Measurements from ENCODE around the gene PANK1.

PANK1 gene

GRCh38 chr10:89602919-89603318 is 42.1 kb downstream of the PANK1 start:
- H3K27ac ChIP-seq: no peak overlapping the region
- no peak for TF ChIP-seq CTCF (conservative IDR thresholded peaks at IDR 0.05)

GRCh38 chr10:89601728-89602361 is 43.2 kb downstream of the PANK1 start:
- TF ChIP-seq CTCF (conservative IDR thresholded peaks at IDR 0.05): no peak
- no peak overlapping the region for H3K27ac ChIP-seq

- TF ChIP-seq CTCF (conservative IDR thresholded peaks at IDR 0.05): no peak
Measured at GRCh38 chr10:89600041-89600440, 45.0 kb downstream of the PANK1 start.

GRCh38 chr10:89593043-89593442 is 52.0 kb downstream of the PANK1 start:
- H3K27ac ChIP-seq: no peak overlapping the region
- no peak for TF ChIP-seq CTCF (conservative IDR thresholded peaks at IDR 0.05)

More at GRCh38 chr10:89600041-89600440, 45.0 kb downstream of the PANK1 start:
- no peak overlapping the region for H3K27ac ChIP-seq

- no peak for TF ChIP-seq CTCF (conservative IDR thresholded peaks at IDR 0.05)
- H3K27ac ChIP-seq: no peak overlapping the region
Measured at GRCh38 chr10:89592539-89592938, 52.5 kb downstream of the PANK1 start.

- no peak overlapping the region for H3K27ac ChIP-seq
- no peak for TF ChIP-seq CTCF (conservative IDR thresholded peaks at IDR 0.05)
Measured at GRCh38 chr10:89591796-89592271, 53.2 kb downstream of the PANK1 start.

GRCh38 chr10:89591111-89591795 is 53.8 kb downstream of the PANK1 start:
- no peak overlapping the region for H3K27ac ChIP-seq
- TF ChIP-seq CTCF (conservative IDR thresholded peaks at IDR 0.05): no peak
